ENCODE results near the gene MCUR1. TPM values are rescaled to one million over a fixed set of nuclear protein-coding genes. Genes with fewer than 3 reads are reported as not detected.
"Not testable (repeated sequence)": the region's sequence is repeated elsewhere in the genome, so short reads cannot be mapped to it uniquely, and the experiment has no call there.

Gene MCUR1
- total RNA-seq, 2 experiments from 2014 or later: 34.8 to 38.0 TPM

- no peak for TF ChIP-seq CTCF (IDR thresholded peaks at IDR 0.05)
- DNase-seq: no peak
- Mint-ChIP-seq H3K27me3 (no peaks in the 10 kb centered on the region), H3K4me3 (no peak overlapping the region), H3K9me3 (no peaks in the 10 kb centered on the region), H3K27ac (no peak overlapping the region), H3K4me1 (ENCODE audit: low read depth) (peaks cover 44% of the 10 kb centered on the region), H3K36me3 (ENCODE audit: low read depth) (peaks cover 32% of the 10 kb centered on the region)
- CTCF ChIA-PET: interaction anchor here (1.9 kb wide), 1 partner anchor 277 kb away, joined by 5 read pairs; no protein-coding TSS in a partner anchor
- ATAC-seq: no peak
- POLR2A ChIA-PET: interaction anchor here (0.6 to 1.2 kb wide), 3 partner anchors 12 to 203 kb away, joined by 3 to 4 read pairs (median 4); no protein-coding TSS in a partner anchor
- intact Hi-C loops (cut with micrococcal nuclease): no loop called here
Observed at GRCh38 chr6:13789746-13790145, 24.6 kb downstream of the MCUR1 start.

DNA sequence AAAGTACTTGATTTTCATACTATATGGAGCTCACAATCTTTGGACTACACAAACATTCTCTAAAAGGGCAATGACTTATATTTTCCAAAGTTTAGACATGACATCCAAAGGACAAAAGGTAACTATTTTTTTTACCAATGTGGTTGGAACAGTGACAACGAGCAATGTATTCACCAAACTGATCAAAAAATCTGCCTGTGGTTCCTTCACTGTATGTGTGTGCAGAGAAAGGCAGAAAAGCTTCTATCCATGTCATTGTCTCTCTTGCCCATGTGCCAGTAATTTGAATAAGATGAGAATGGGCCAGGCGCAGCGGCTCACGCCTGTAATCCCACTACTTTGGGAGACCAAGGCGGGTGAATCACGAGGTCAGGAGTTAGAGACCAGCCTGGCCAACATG, 25.5 kb downstream of the MCUR1 start:
- Mint-ChIP-seq H3K27ac (peak overlapping the region; percentile 59), H3K4me1 (ENCODE audit: low read depth) (peaks cover 35% of the 10 kb centered on the region), H3K4me3 (no peak overlapping the region), H3K27me3 (no peaks in the 10 kb centered on the region), H3K36me3 (ENCODE audit: low read depth) (peaks cover 32% of the 10 kb centered on the region), H3K9me3 (no peaks in the 10 kb centered on the region)
- ATAC-seq (peak; percentile 70), DNase-seq (peak; percentile 11)
- CTCF ChIA-PET: no interaction called here
- POLR2A ChIA-PET: interaction anchor here (1.2 kb wide), 1 partner anchor 26 kb away, joined by 3 read pairs; no protein-coding TSS in a partner anchor
- intact Hi-C loops (cut with micrococcal nuclease): no loop called here
- TF ChIP-seq CTCF (IDR thresholded peaks at IDR 0.05): no peak

DNA sequence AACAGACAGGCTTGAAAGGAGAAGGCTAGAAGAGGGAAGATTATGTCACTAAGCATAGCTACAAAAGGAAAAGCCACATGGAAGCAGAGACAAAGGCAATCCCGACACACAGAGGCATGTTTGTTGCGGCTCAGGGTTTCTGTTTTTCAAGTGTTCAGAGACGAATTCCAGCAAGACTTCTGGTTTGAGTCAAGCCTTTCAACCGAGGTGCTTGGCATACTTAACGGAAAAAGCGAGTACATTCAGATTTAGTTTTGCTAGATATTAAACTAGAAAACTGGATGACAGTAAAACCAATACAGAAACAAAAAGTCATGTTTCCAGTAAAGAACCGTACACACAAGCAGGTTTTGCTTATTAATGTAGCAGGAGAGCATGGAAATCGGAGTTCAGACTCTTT, 27.2 kb downstream of the MCUR1 start:
- CTCF ChIA-PET: interaction anchor here (0.7 to 1.2 kb wide), 3 partner anchors 9 to 213 kb away, joined by 3 to 4 read pairs (median 3); partner anchors contain the start of gene SIRT5
- intact Hi-C loops (cut with micrococcal nuclease): no loop called here
- no peaks in the 10 kb centered on the region for H3K27me3 Mint-ChIP-seq
- H3K36me3 Mint-ChIP-seq (ENCODE audit: low read depth): peaks cover 25% of the 10 kb centered on the region
- no peaks in the 10 kb centered on the region for H3K9me3 Mint-ChIP-seq
- H3K27ac Mint-ChIP-seq: peak overlapping the region; percentile 67
- POLR2A ChIA-PET: interaction anchor here (1.1 kb wide), 1 partner anchor 170 kb away, joined by 3 read pairs; no protein-coding TSS in a partner anchor
- peaks cover 35% of the 10 kb centered on the region for H3K4me1 Mint-ChIP-seq (ENCODE audit: low read depth)
- H3K4me3 Mint-ChIP-seq: peak overlapping the region; percentile 20
- ATAC-seq (peak; percentile 63), DNase-seq (peak; percentile 45)
- no peak for TF ChIP-seq CTCF (IDR thresholded peaks at IDR 0.05)

- intact Hi-C loops (cut with micrococcal nuclease); H3K4me3 Mint-ChIP-seq; ATAC-seq; POLR2A ChIA-PET; H3K27ac Mint-ChIP-seq; H3K36me3 Mint-ChIP-seq (ENCODE audit: low read depth); H3K9me3 Mint-ChIP-seq; H3K4me1 Mint-ChIP-seq (ENCODE audit: low read depth); H3K27me3 Mint-ChIP-seq; DNase-seq; CTCF ChIA-PET: not testable (repeated sequence)
Observed at GRCh38 chr6:13780162-13780561, 34.2 kb downstream of the MCUR1 start.

DNA sequence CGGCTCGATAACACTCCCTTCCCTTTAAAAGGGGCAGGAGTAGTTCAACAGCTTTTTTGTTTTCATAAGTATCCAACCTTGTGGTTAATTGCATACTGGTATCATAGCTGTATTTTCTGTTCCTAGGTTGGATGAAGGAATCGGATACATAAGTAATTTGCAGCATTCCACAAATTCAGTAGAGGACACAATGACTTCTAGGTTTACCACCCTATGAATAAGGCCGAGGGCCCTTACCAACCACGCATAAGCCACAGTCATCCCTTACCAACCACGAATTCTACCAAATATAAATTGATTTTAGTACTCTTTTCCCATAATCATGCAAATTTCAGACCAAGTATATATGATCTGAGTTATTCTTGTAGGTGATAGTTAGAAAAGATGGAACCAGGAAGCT, 36.3 kb downstream of the MCUR1 start:
- Mint-ChIP-seq H3K36me3 (ENCODE audit: low read depth) (no peaks in the 10 kb centered on the region), H3K4me3 (no peak overlapping the region), H3K27me3 (no peaks in the 10 kb centered on the region), H3K27ac (no peak overlapping the region), H3K9me3 (no peaks in the 10 kb centered on the region), H3K4me1 (ENCODE audit: low read depth) (no peaks in the 10 kb centered on the region)
- DNase-seq: no peak
- intact Hi-C loops (cut with micrococcal nuclease): no loop called here
- CTCF ChIA-PET: interaction anchor here (1.1 kb wide), 1 partner anchor 65 kb away, joined by 3 read pairs; no protein-coding TSS in a partner anchor
- no peak for TF ChIP-seq CTCF (IDR thresholded peaks at IDR 0.05)
- POLR2A ChIA-PET: interaction anchor here (1.5 kb wide), 1 partner anchor 12 kb away, joined by 4 read pairs; no protein-coding TSS in a partner anchor
- no peak for ATAC-seq

Data from activated CD8-positive, alpha-beta T cell treated with anti-CD3 and anti-CD28 coated beads for 36 hours (primary cell).